GM18870 (cell line): ENCODE results near the gene RFNG.
"Not testable (repeated sequence)": the region's sequence is repeated elsewhere in the genome, so short reads cannot be mapped to it uniquely, and the experiment has no call there.

ENCODE experiments used
- ATAC-seq: cut with Tn5 transposase; IDR thresholded peaks from one replicate; pipeline ENCODE4 v1.9.1; 2021; ENCODE audit warnings: moderate library complexity; ENCODE audit not compliant: unreplicated experiment

RFNG gene

DNA sequence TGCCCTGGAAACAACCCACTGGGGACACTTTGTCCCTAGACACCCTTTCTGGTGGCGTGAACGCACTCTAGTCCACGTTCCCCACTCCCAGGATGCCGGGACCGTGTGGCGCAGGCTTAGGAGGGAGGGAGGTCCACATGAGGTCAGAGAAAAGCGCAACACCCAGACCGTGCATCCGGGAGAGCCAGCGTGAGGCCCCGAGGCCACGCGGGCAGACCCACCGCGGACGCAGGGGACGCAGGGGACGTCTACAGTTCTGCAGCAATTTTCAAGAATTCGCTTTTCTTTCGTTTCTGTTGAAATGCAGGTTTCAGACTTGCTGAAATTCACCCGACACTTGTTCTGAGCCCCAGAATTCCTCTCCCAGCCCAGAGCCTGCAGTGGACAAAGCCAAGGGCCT lies 4.7 kb downstream of the RFNG start:
- ATAC-seq = no peak

GRCh38 chr17:82045936-82046484 lies 5.6 kb downstream of the RFNG start:
- ATAC-seq = no peak

- no peak for ATAC-seq
Observed at GRCh38 chr17:82043507-82043906, 8.1 kb downstream of the RFNG start.

- no peak for ATAC-seq
Observed at GRCh38 chr17:82042649-82043048, 9.0 kb downstream of the RFNG start.

GRCh38 chr17:82041144-82041814 lies 10.3 kb downstream of the RFNG start:
- ATAC-seq = no peak

GRCh38 chr17:82039695-82040299 lies 11.8 kb downstream of the RFNG start:
- no peak for ATAC-seq

GRCh38 chr17:82038796-82039409 lies 12.7 kb downstream of the RFNG start:
- not testable (repeated sequence) for ATAC-seq

GRCh38 chr17:82037889-82038195 lies 13.8 kb downstream of the RFNG start:
- ATAC-seq = no peak

GRCh38 chr17:82037092-82037888 lies 14.3 kb downstream of the RFNG start, which contains the start of gene DCXR:
Gene DCXR, minus strand, starts transcription at chr17:82037697. Its CDS starts 15 bp downstream, at chr17:82037682.
- peak; percentile 81 for ATAC-seq

DNA sequence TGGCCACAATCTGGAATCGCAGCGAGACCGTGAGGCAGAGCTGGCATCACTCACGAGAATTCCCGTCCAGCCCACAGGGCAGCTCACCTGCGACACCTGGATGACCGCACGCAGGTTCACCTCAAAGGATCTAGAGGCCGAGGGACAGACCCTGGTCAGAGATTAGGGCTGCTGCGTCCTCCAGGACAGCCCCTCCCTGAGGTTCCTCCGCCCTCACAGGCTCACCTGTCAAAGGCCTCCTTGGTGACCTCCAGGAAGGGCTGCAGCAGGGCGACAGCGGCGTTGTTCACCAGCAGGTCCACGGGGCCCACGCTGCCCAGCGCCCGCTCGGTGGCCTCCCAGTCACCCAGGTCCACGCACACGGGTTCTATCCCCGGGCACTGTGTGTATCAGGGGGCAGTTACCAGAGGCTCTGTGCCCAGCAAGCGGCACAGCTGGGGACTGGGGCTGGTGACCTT lies 14.9 kb downstream of the RFNG start:
- ATAC-seq = peak; percentile 13

DNA sequence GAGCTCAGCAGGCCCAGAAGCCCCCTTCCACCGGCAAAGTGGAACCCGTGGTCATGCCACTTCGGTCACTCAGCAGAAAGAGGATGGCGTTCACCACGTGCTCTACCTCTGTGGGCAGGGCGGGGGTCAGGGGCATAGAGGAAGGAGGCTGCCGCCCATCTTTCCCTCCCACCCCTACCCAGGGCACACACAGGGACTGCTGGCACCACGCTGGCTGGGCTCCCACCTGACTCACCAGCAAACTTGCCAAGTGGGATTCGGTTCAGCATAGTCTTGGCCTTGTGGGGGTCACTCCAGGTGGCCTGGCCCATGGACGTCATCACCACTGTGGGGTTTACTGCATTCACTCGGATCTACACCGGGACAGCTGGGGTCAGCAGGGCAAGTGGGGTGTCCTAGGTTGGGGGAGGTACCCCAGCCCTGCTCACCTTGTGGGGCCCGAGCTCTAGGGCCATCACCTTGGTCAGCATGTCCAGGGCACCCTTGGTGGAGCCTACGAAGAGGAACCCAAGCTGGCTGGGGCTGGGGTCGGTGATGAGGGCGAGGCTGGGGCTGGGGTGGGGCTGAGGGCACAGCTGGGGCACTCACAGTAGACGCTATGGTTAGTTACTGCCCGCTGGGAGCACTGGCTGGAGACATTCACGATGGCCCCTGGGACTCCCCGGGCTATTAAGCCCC lies 15.5 kb downstream of the RFNG start:
- no peak for ATAC-seq

- no peak for ATAC-seq
Observed at GRCh38 chr17:82035488-82035887, 16.1 kb downstream of the RFNG start.

DNA sequence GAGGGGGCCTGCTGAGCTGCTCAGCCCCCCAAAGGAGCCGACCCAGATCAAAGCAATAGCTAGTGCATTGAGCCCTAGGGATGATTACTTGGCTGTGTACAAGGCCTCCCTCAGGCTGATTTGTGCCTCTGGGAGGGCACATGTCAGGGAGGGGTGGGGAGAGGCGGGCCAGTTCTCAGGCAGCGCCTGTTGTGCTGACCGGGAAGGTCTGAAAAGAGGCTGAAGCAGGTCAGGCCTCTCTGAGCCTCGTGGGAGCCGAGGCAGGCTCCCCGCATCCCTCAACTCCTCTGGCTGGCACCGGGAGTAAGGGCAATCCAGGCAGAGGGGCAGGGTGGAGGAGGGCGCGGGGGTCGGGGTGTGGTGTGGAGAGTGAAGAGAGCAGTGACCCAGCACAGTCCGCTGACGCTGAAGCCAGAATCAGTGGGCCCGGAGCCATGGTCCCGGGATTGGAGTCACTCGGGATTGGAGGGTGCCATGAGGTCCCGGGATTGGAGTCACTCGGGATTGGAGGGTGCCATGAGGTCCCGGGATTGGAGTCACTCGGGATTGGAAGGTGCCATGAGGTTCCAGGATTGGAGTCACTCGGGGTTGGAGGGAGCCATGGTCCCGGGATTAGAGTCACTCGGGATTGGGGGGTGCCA lies 17.1 kb downstream of the RFNG start:
- no peak for ATAC-seq

GRCh38 chr17:82033359-82034085 lies 18.1 kb downstream of the RFNG start:
- no peak for ATAC-seq

DNA sequence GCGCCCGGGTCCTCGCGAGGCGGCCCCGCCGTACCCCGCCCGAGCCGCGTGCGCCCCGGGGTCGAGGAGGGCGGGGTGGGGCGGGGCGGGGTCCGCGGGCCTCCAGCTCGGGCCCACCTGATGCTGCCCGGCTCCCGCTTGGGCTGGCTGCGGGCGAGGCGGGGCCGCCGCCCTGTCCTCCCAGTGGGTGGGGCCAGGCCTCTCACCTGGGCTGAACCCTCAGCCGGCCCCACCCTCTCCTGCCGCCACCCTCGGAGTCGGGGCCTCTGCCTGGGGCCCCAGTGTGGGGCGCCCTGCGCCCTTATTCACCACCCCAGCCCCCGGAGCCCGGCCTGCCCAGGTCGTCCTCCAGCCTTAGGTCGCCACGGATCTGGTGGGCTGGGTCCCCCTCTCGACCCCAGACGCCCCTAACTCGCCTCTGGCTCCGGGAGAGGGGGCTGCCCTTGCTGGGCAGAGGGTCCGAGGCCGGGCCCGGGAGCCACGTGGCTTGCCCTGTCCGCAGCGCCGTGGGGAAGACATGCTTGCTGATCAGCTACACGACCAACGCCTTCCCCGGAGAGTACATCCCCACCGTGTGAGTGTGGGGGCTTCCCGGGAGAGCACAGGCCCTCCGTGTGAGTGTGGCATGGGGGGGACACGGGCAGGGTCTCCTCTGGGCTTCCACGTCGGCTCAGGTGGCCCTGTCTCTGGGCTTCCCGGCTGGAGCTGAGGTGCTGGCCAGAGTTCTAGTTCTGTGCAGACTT lies 19.6 kb downstream of the RFNG start:
- ATAC-seq = no peak

DNA sequence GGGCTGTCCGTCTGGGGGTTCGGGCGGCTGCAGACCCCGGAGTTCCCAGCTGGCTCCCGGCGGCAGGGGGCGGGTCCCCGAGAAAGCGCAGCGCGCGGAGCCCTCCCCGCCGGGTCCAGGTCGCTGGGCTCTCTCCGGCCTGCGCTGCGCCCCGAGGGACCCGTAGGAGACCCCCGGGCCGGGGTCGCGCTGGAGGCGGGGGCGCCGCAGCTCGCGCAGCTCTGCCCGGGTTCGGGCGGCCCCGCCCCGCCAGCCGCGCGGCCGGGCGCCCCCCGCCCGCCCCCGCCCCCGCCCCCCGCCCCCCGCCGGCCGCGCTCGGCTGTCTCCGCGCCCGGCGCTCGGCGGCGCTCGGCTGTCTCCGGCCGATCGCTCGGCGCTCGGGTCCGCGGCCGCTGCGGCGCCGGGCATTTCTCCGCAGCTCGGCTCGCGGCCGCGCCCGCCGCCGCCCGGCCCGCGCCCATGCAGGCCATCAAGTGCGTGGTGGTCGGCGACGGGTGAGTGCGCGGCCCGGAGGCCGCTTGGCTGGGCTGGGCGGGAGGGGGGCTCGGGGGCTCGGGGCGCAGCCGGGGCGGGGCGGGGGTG lies 20.2 kb downstream of the RFNG start, which contains the start of gene RAC3:
Gene RAC3, plus strand, starts transcription at position 376 of the 582 bp plus-strand sequence. Its CDS starts 84 bp downstream, at position 460.
- no peak for ATAC-seq

GRCh38 chr17:82030470-82031302 lies 20.9 kb downstream of the RFNG start:
- ATAC-seq = no peak
